Effector memory CD4-positive, alpha-beta T cell (primary cell): ENCODE measurements around the gene ZKSCAN2.

Source experiments
- DNase-seq, 3 donors: peaks; one replicate each; pipeline ENCODE4 v3.0.0-alpha.2; 2020
- H3K27ac ChIP-seq: 2 replicates; pipeline ENCODE4 v1.7.0; 2013; ENCODE audit warnings: mild to moderate bottlenecking, low read length, moderate library complexity; ENCODE audit not compliant: insufficient read depth, poor library complexity, severe bottlenecking
- H3K27me3 ChIP-seq: replicated peaks from 2 replicates; pipeline ENCODE4 v1.7.0; 2013; ENCODE audit warnings: mild to moderate bottlenecking, low read length; ENCODE audit not compliant: insufficient read depth, control insufficient read depth, poor library complexity, severe bottlenecking
- H3K36me3 ChIP-seq: 2 replicates; pipeline ENCODE4 v1.7.0; 2013; ENCODE audit warnings: mild to moderate bottlenecking, low read length, moderate library complexity; ENCODE audit not compliant: control insufficient read depth, insufficient read depth
- H3K4me1 ChIP-seq: 2 replicates; pipeline ENCODE4 v1.7.0; 2013; ENCODE audit warnings: low read length, mild to moderate bottlenecking; ENCODE audit not compliant: control insufficient read depth, insufficient read depth, poor library complexity, severe bottlenecking
- H3K4me3 ChIP-seq: 2 replicates; pipeline ENCODE4 v1.7.0; 2013; ENCODE audit warnings: low read length, low read depth, mild to moderate bottlenecking; ENCODE audit not compliant: insufficient read depth, poor library complexity, severe bottlenecking
- H3K9me3 ChIP-seq: 2 replicates; pipeline ENCODE4 v1.7.0; 2013; ENCODE audit warnings: mild to moderate bottlenecking, low read length, moderate library complexity; ENCODE audit not compliant: control insufficient read depth

The ZKSCAN2 gene

DNA sequence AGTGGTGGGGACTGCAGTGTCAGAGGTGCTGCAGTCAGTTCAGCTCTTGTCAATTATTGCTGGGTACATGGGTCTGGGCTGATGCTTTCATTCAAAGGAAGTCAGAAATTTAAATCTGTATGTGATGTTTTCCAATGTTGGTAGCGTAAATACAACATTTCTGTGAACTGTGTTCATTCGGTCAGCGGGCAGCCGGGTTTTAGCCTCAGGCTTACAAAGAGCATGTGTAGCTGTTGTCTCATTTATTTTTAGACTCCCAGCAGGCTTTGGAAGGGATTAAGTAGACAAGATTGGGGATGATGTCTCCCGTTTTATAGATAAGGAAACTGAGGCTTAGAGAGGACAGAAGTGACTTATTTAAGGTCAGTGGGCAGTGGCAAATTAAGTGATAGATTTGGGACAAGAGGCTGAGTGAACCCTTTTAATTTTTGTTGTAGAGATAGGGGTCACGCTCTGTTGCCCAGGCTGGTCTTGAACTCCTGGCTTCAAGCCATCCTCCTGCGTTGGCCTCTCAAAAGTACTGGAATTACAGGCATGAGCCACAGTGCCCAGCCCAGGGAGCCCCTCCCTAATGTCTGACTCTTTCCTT lies 32.8 kb downstream of the ZKSCAN2 start:
- Histone ChIP-seq H3K4me1 (no peaks in the 10 kb centered on the region), H3K27ac (no peak overlapping the region), H3K9me3 (no peaks in the 10 kb centered on the region), H3K4me3 (no peak overlapping the region), H3K27me3 (no peaks in the 10 kb centered on the region), H3K36me3 (no peaks in the 10 kb centered on the region)
- DNase-seq, result no peak

DNA sequence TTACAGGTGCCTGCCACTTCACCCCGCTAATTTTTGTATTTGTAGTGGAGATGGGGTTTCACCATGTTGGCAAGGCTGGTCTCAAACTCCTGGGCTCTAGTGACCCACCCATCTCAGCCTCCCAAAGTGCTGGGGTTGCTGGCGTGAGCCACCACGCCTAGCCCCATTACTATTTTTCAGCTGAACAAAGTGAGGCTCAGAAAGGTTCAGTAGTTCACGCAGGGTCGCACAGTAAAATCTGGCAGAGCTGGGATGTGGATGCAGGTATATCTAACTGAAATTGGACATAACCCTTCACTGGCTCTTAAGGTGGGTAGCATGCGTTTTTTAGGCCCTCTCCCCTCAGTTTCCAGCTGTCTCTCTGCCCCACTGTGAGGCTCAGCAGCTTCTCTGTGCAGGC lies 33.7 kb downstream of the ZKSCAN2 start:
- no peak overlapping the region for H3K4me3 ChIP-seq
- no peak for DNase-seq
- H3K9me3 ChIP-seq, result no peaks in the 10 kb centered on the region
- H3K4me1 ChIP-seq, result no peaks in the 10 kb centered on the region
- H3K36me3 ChIP-seq, result no peaks in the 10 kb centered on the region
- H3K27me3 ChIP-seq, result no peaks in the 10 kb centered on the region
- H3K27ac ChIP-seq, result no peak overlapping the region

DNA sequence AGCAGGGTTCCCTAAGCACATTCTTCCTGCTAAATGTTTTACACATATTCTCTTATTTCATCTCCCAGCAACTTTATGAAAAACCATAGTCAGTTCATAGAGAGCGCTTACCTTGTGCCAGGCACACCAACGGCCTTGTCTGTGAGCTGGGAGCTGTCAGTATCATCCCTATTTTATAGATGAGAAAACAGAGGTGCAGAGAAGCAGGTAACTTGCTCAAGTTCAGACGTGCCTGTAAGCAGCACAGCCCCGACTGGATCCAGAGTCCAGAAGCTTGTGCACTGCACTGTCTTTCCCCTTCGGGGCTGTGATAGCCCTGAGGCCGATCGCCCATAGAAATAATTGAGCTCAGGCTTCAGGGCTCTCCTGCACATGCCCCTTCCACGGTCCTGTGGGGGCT lies 34.7 kb downstream of the ZKSCAN2 start:
- Histone ChIP-seq H3K36me3 (no peaks in the 10 kb centered on the region), H3K27me3 (no peaks in the 10 kb centered on the region), H3K9me3 (no peaks in the 10 kb centered on the region), H3K27ac (no peak overlapping the region), H3K4me3 (no peak overlapping the region), H3K4me1 (no peaks in the 10 kb centered on the region)
- no peak for DNase-seq

- H3K27ac ChIP-seq, result no peak overlapping the region
- no peak for DNase-seq
- H3K27me3 ChIP-seq, result no peaks in the 10 kb centered on the region
- H3K9me3 ChIP-seq, result no peaks in the 10 kb centered on the region
- H3K36me3 ChIP-seq, result no peaks in the 10 kb centered on the region
- H3K4me3 ChIP-seq, result no peak overlapping the region
- no peaks in the 10 kb centered on the region for H3K4me1 ChIP-seq
These were observed 38.4 kb downstream of the ZKSCAN2 start for GRCh38 chr16:25219070-25219737.

GRCh38 chr16:25217921-25218320 lies 39.7 kb downstream of the ZKSCAN2 start:
- no peaks in the 10 kb centered on the region for H3K36me3 ChIP-seq
- no peak overlapping the region for H3K4me3 ChIP-seq
- no peaks in the 10 kb centered on the region for H3K4me1 ChIP-seq
- no peaks in the 10 kb centered on the region for H3K9me3 ChIP-seq
- H3K27ac ChIP-seq, result no peak overlapping the region
- H3K27me3 ChIP-seq, result no peaks in the 10 kb centered on the region
- DNase-seq, result no peak

- Histone ChIP-seq H3K36me3 (no peaks in the 10 kb centered on the region), H3K4me3 (no peak overlapping the region), H3K27me3 (no peaks in the 10 kb centered on the region), H3K27ac (no peak overlapping the region), H3K9me3 (no peaks in the 10 kb centered on the region), H3K4me1 (no peaks in the 10 kb centered on the region)
- DNase-seq, result no peak
These were observed 40.5 kb downstream of the ZKSCAN2 start for GRCh38 chr16:25217112-25217511.

GRCh38 chr16:25213709-25214397 lies 43.8 kb downstream of the ZKSCAN2 start:
- no peaks in the 10 kb centered on the region for H3K9me3 ChIP-seq
- H3K4me3 ChIP-seq, result no peak overlapping the region
- H3K36me3 ChIP-seq, result no peaks in the 10 kb centered on the region
- H3K27me3 ChIP-seq, result no peaks in the 10 kb centered on the region
- H3K27ac ChIP-seq, result no peak overlapping the region
- DNase-seq, result no peak
- no peaks in the 10 kb centered on the region for H3K4me1 ChIP-seq

DNA sequence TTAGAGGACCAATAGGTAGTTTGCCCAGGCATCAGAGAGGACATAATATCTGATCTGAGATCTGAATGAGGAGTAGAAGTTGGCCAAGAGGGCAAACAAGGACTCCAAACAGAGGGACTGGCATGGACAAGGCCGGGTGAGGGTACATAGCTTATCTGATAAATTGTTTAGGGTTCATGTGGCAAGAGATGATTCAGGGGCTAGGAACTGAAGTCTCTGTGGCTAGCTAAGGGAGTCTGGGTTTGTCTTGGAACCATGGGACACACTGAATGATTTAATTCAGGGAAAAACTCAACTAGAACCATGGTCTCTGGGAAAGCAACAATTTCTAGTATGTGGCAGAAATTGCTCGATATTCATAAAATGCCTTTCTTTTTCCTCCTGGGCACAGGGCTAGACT lies 45.0 kb downstream of the ZKSCAN2 start:
- no peaks in the 10 kb centered on the region for H3K4me1 ChIP-seq
- H3K9me3 ChIP-seq, result no peaks in the 10 kb centered on the region
- no peak for DNase-seq

DNA sequence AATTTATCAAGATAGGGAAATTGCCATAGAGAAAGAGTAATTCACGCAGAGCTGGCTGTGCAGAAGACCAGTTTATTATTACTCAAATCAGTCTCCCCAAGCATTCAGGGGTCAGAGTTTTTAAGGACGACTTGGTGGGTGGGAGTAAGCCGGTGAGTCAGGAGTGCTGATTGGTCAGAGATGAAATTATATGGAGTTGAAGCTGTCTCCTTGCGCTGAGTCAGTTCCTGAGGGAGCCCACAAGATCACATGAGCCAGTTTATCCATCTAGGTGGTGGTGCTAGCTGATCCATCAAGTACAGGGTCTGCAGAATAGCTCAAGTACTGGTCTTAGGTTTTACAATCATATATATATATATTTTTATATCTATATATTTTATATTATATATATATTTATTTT lies 46.9 kb downstream of the ZKSCAN2 start:
- Histone ChIP-seq H3K27me3 (no peaks in the 10 kb centered on the region), H3K36me3 (no peaks in the 10 kb centered on the region), H3K4me3 (no peak overlapping the region), H3K4me1 (no peaks in the 10 kb centered on the region), H3K27ac (no peak overlapping the region), H3K9me3 (no peaks in the 10 kb centered on the region)
- no peak for DNase-seq

More for the DNA sequence above, 45.0 kb downstream of the ZKSCAN2 start:
- no peak overlapping the region for H3K27ac ChIP-seq
- no peak overlapping the region for H3K4me3 ChIP-seq
- H3K36me3 ChIP-seq, result no peaks in the 10 kb centered on the region
- H3K27me3 ChIP-seq, result no peaks in the 10 kb centered on the region

GRCh38 chr16:25199457-25199856 lies 58.2 kb downstream of the ZKSCAN2 start:
- H3K4me1 ChIP-seq, result no peaks in the 10 kb centered on the region
- H3K27me3 ChIP-seq, result no peaks in the 10 kb centered on the region
- no peak for DNase-seq
- no peak overlapping the region for H3K27ac ChIP-seq
- no peaks in the 10 kb centered on the region for H3K9me3 ChIP-seq
- no peak overlapping the region for H3K4me3 ChIP-seq
- no peaks in the 10 kb centered on the region for H3K36me3 ChIP-seq
